Sigmoid colon (tissue), 7 donors: Measurements from ENCODE around the gene ZNF365. TPM values are rescaled to one million over a fixed set of nuclear protein-coding genes. Genes with fewer than 3 reads are reported as not detected.
"Not testable (repeated sequence)": the region's sequence is repeated elsewhere in the genome, so short reads cannot be mapped to it uniquely, and the experiment has no call there.

Experiments used
- DNase-seq: peaks from one replicate; pipeline ENCODE4 v3.0.0-alpha.2; 2019
- H3K27ac ChIP-seq, 4 donors: fragments of 200-600 bp; sonication (generic); one replicate each; pipeline ENCODE4 v1.5.1; 2016 to 2019; ENCODE audit warnings: mild to moderate bottlenecking in 1 of 4
- H3K27me3 ChIP-seq, 3 donors: fragments of 200-600 bp; sonication (generic); one replicate each; pipeline ENCODE4 v1.5.1; 2019; ENCODE audit warnings: mild to moderate bottlenecking in 1 of 3
- H3K36me3 ChIP-seq, 4 donors: fragments of 200-600 bp; sonication (generic); one replicate each; pipeline ENCODE4 v1.5.1; 2016 to 2019
- H3K4me1 ChIP-seq, 4 donors: fragments of 200-600 bp; sonication (generic); one replicate each; pipeline ENCODE4 v1.5.1; 2017 to 2019
- H3K4me3 ChIP-seq, 4 donors: fragments of 200-600 bp; sonication (generic); one replicate each; pipeline ENCODE4 v1.5.1; 2017 to 2019; ENCODE audit warnings: mild to moderate bottlenecking in 2 of 4, moderate library complexity in 1 of 4
- H3K9me3 ChIP-seq, 4 donors: fragments of 200-600 bp in 3 of 4; sonication (generic) in 3 of 4; one replicate each; pipeline versions ENCODE4 v1.5.1 to v1.6.1; 2013 to 2019
- EP300 ChIP-seq, 4 donors: sonication (generic); formaldehyde crosslinking; IDR thresholded peaks; one replicate each; pipeline ENCODE4 v1.6.1; 2017; ENCODE audit warnings: antibody characterized with exemption in 4 of 4
- POLR2A ChIP-seq, 2 donors: fragments of 450-650 bp; IDR thresholded peaks; one replicate each; pipeline ENCODE4 v1.6.1; 2016; ENCODE audit warnings: antibody characterized with exemption in 2 of 2, mild to moderate bottlenecking in 2 of 2, moderate library complexity in 2 of 2
- POLR2AphosphoS5 ChIP-seq, 4 donors: sonication (generic); formaldehyde crosslinking; IDR thresholded peaks; one replicate each; pipeline ENCODE4 v1.6.1; 2017; ENCODE audit warnings: antibody characterized with exemption in 4 of 4
- WGBS, 2 donors: extraction: QIAGEN DNeasy Blood & Tissue Kit; methylation state at CpG; one replicate each; pipeline ENCODE4 v1.1.7; 2013; 5-methylcytosine and 5-hydroxymethylcytosine counted together
- intact Hi-C: fragments of 100-400 bp; cut with DNase I; formaldehyde crosslinking; loops from one replicate; pipeline ENCODE4 v1.15.1; 2023
- polyA plus RNA-seq, 3 donors: library from polyadenylated mRNA; stranded (reverse); fragments of 200-250 nt; gene quantifications; one replicate each; pipeline ENCODE4 v1.2.3, GENCODE V29; 2013
- total RNA-seq, 4 donors: library from RNA; depleted of rRNA; stranded (reverse); fragments of >200 nt; gene quantifications; one replicate each; pipeline ENCODE4 v1.1.0, GENCODE V29; 2016
- TF ChIP-seq, protein P1 (sequence below), 4 experiments: fragments of 450-650 bp in 3 of 4; fragments of 200-600 bp in 1 of 4; IDR thresholded peaks; one replicate each; pipeline ENCODE4 v1.5.1; 2016 to 2019; ENCODE audit warnings: antibody characterized with exemption in 4 of 4, mild to moderate bottlenecking in 3 of 4, moderate library complexity in 2 of 4
- donor health status: healthy with polysubstance abuse.
- donor health status: Bipolar disorder and iron deficiency.
- donor health status: healthy.

Gene ZNF365
- total and polyA plus RNA-seq, 7 donors = 0.16 to 0.82 (median 0.38) TPM; not detected in 3

DNA sequence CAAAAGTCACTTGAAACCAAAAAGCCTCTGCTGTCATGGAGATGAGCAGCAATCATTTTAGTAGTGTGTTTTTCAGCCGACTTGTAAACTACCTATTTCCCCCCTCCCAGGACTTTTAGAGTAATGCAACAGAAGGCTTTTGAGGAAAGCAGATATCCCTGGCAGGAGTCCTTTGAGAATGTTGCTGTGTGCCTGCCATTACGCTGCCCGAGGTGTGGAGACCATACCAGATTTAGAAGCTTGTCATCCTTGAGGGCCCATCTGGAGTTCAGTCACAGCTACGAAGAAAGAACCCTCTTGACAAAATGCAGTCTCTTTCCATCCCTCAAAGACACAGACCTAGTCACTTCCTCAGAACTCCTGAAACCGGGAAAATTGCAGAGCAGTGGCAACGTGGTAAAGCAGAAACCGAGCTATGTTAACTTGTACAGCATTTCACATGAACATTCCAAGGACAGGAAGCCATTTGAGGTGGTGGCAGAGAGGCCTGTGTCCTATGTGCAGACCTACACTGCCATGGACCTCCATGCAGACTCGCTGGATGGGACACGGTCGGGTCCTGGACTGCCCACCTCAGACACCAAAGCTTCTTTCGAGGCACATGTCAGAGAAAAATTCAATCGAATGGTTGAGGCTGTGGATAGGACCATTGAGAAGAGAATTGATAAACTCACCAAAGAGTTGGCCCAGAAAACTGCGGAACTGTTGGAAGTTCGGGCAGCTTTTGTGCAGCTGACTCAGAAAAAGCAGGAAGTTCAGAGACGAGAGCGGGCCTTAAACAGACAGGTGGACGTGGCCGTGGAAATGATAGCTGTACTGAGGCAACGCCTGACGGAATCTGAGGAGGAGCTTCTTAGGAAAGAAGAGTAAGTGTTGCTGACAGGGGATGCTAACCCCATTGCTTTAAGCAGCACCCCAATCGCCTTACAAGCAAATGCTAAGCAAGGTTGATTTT lies 2.2 kb downstream of the ZNF365 start:
- TF ChIP-seq POLR2A (IDR thresholded peaks at IDR 0.05) (no peak), EP300 (IDR thresholded peaks at IDR 0.05) (no peak), POLR2AphosphoS5 (IDR thresholded peaks at IDR 0.05) (no peak)
- TF ChIP-seq, protein P1, sequence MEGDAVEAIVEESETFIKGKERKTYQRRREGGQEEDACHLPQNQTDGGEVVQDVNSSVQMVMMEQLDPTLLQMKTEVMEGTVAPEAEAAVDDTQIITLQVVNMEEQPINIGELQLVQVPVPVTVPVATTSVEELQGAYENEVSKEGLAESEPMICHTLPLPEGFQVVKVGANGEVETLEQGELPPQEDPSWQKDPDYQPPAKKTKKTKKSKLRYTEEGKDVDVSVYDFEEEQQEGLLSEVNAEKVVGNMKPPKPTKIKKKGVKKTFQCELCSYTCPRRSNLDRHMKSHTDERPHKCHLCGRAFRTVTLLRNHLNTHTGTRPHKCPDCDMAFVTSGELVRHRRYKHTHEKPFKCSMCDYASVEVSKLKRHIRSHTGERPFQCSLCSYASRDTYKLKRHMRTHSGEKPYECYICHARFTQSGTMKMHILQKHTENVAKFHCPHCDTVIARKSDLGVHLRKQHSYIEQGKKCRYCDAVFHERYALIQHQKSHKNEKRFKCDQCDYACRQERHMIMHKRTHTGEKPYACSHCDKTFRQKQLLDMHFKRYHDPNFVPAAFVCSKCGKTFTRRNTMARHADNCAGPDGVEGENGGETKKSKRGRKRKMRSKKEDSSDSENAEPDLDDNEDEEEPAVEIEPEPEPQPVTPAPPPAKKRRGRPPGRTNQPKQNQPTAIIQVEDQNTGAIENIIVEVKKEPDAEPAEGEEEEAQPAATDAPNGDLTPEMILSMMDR (IDR thresholded peaks at IDR 0.05) = no peak
- 83 to 86% methylated on average over 21 of the region's 21 CpGs for WGBS, 2 donors
- Histone ChIP-seq H3K4me1 (peaks cover 0 to 13% (median 9%) of the 10 kb centered on the region in 4 donors), H3K36me3 (no peaks in the 10 kb centered on the region), H3K27me3 (peaks cover 0 to 13% (median 0%) of the 10 kb centered on the region in 3 donors), H3K27ac (no peak overlapping the region), H3K4me3 (no peak overlapping the region), H3K9me3 (no peaks in the 10 kb centered on the region)
- no peak for DNase-seq
- intact Hi-C loops = no loop called here

- Histone ChIP-seq H3K9me3 (no peaks in the 10 kb centered on the region), H3K27me3 (peaks cover 0 to 13% (median 0%) of the 10 kb centered on the region in 3 donors), H3K27ac (no peak overlapping the region), H3K4me1 (peaks cover 0 to 13% (median 9%) of the 10 kb centered on the region in 4 donors), H3K36me3 (no peaks in the 10 kb centered on the region), H3K4me3 (no peak overlapping the region)
- TF ChIP-seq POLR2AphosphoS5 (IDR thresholded peaks at IDR 0.05) (no peak), EP300 (IDR thresholded peaks at IDR 0.05) (no peak), POLR2A (IDR thresholded peaks at IDR 0.05) (no peak)
- TF ChIP-seq, protein P1 (IDR thresholded peaks at IDR 0.05) = no peak
- no peak for DNase-seq
- 75 to 78% methylated on average over 3 of the region's 3 CpGs for WGBS, 2 donors
- intact Hi-C loops = no loop called here
These were observed 2.9 kb downstream of the ZNF365 start for GRCh38 chr10:62377026-62377415.

- intact Hi-C loops = no loop called here
- WGBS, 2 donors = 91% methylated on average over 6 of the region's 6 CpGs
These were observed 3.8 kb downstream of the ZNF365 start for GRCh38 chr10:62377966-62378365.

DNA sequence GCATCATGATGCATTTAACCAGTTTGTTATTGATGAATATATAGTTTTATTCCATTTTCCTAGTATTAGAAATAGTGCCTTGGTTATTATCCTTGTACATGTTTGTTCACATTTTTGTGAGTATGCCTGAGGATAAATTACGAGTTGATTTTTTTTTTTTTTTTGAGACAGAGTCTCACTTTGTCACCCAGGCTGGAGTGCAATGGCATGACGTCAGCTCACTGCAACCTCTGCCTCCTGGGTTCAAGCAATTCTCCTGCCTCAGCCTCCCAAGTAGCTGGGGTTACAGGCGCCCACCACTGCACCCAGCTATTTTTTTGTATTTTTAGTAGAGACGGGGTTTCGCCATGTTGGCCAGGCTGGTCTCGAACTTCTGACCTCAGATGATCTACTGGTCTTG lies 4.7 kb downstream of the ZNF365 start:
- WGBS, 2 donors = 91 to 92% methylated on average over 6 of the region's 6 CpGs
- DNase-seq, intact Hi-C loops, H3K36me3 ChIP-seq, H3K27ac ChIP-seq, H3K4me1 ChIP-seq, H3K4me3 ChIP-seq, H3K9me3 ChIP-seq, H3K27me3 ChIP-seq: not testable (repeated sequence)

More at GRCh38 chr10:62377966-62378365, 3.8 kb downstream of the ZNF365 start:
- Histone ChIP-seq H3K9me3 (no peaks in the 10 kb centered on the region), H3K4me3 (no peak overlapping the region), H3K4me1 (peaks cover 0 to 13% (median 9%) of the 10 kb centered on the region in 4 donors), H3K36me3 (no peaks in the 10 kb centered on the region), H3K27me3 (peaks cover 0 to 10% (median 0%) of the 10 kb centered on the region in 3 donors), H3K27ac (no peak overlapping the region)
- no peak for TF ChIP-seq POLR2A (IDR thresholded peaks at IDR 0.05)
- TF ChIP-seq POLR2AphosphoS5 (IDR thresholded peaks at IDR 0.05) = no peak
- TF ChIP-seq, protein P1 (IDR thresholded peaks at IDR 0.05) = no peak
- TF ChIP-seq EP300 (IDR thresholded peaks at IDR 0.05) = no peak
- no peak for DNase-seq

- Histone ChIP-seq H3K27me3 (peaks cover 0 to 2% (median 0%) of the 10 kb centered on the region in 3 donors), H3K36me3 (no peaks in the 10 kb centered on the region), H3K4me3 (no peak overlapping the region), H3K4me1 (peaks cover 0 to 3% (median 2%) of the 10 kb centered on the region in 4 donors), H3K27ac (no peak overlapping the region), H3K9me3 (no peaks in the 10 kb centered on the region)
- WGBS, 2 donors = 87 to 89% methylated on average over 4 of the region's 4 CpGs
- intact Hi-C loops = no loop called here
- no peak for DNase-seq
- TF ChIP-seq EP300 (IDR thresholded peaks at IDR 0.05) (no peak), POLR2A (IDR thresholded peaks at IDR 0.05) (no peak)
These were observed 5.2 kb downstream of the ZNF365 start for GRCh38 chr10:62379394-62379793.
